H1 (cell line): Measurements from ENCODE around the gene SMIM23. TPM values are rescaled to one million over a fixed set of nuclear protein-coding genes. Genes with fewer than 3 reads are reported as not detected.

Source experiments
- MAX ChIP-seq: IDR thresholded peaks from 2 replicates; pipeline ENCODE4 v1.6.1; 2012; ENCODE audit warnings: inconsistent platforms
- RAD21 ChIP-seq, 2 experiments: IDR thresholded peaks in 1 of 2; conservative IDR thresholded peaks in 1 of 2; 2 replicates each; pipeline ENCODE4 v1.6.1; 2011; ENCODE audit warnings: low read depth in 2 of 2, low read length in 2 of 2, improper control_type of control experiment in 1 of 2, inconsistent platforms in 1 of 2, mild to moderate bottlenecking in 1 of 2, moderate library complexity in 1 of 2
- USF2 ChIP-seq: IDR thresholded peaks from 2 replicates; pipeline ENCODE4 v1.6.1; 2011; ENCODE audit warnings: low read length, improper control_type of control experiment
- polyA plus RNA-seq, 7 experiments: library from polyadenylated mRNA; depleted of rRNA in 3 of 7; stranded (reverse) in 5 of 7; unstranded in 2 of 7; fragments of >200 nt in 5 of 7; fragments of 200-250 nt in 2 of 7; gene quantifications; 1 replicate in 5 of 7; 2 replicates in 1 of 7; 4 replicates in 1 of 7; pipeline versions ENCODE4 v1.2.1 to v1.2.3, GENCODE V29; 2011 to 2013; ENCODE audit warnings: missing spikeins in 2 of 7, mixed read lengths in 2 of 7
- total RNA-seq: library from RNA; stranded (reverse); fragmentation: NEBNext Ultra II Directional; extraction: Animal tissue kit (Norgen Biotek cat#: 25700); gene quantifications from 2 replicates; pipeline ENCODE4 v1.2.1, GENCODE V29; 2021

Gene SMIM23
- total and polyA plus RNA-seq, 2 of the 8 experiments (the other 6 are each of a cell fraction or from before 2014, with no cell fraction given) = not detected

GRCh38 chr5:171744264-171744663 is 41.4 kb upstream of the SMIM23 start (continued):
- no peak for TF ChIP-seq USF2
- no peak for TF ChIP-seq RAD21 (IDR thresholded peaks at IDR 0.05 in 1 of 2, conservative IDR thresholded peaks at IDR 0.05 in 1 of 2; ENCODE audit: low read depth in 2 of 2, low read length in 2 of 2)
- no peak for TF ChIP-seq MAX
